ENCODE measurements around the gene PLPP1. TPM values are rescaled to one million over a fixed set of nuclear protein-coding genes. Genes with fewer than 3 reads are reported as not detected.

PLPP1 gene
- polyA plus RNA-seq, 1 of the 3 experiments (the other 2 are of a cell fraction) = 32.8 TPM

DNA sequence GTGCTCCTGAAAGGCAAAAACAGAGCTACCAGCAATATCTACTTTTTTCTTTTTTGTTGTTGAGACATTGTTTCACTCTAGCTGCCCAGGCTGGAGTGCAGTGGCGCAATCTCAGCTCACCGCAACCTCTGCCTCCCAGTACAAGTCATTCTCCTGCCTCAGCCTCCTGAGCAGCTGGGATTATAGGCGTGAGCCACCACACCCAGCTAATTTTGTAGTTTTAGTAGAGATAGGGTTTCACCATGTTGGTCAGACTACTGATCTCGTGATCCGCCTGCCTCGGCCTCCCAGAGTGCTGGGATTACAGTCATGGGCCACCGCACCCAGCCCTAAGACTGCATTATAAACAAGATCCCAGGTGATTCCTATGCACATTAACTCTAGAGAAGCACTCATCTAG is 17.0 kb downstream of the PLPP1 start:
- POLR2A ChIA-PET = no interaction called here
- peaks cover 12% of the 10 kb centered on the region; the same call in 1 of the 2 replicates for H4K20me1 ChIP-seq (ENCODE audit: insufficient read depth)
- no peaks in the 10 kb centered on the region for H3K27me3 ChIP-seq (ENCODE audit: insufficient read depth)
- no peak overlapping the region for H3K4me3 ChIP-seq (ENCODE audit: low read depth in 2 of 2, low read length in 1 of 2)
- DNase-seq = no peak
- no peaks in the 10 kb centered on the region for H3K9me3 ChIP-seq
- no peaks in the 10 kb centered on the region for H3K9me2 ChIP-seq
- H3K9ac ChIP-seq = no peak overlapping the region
- TF ChIP-seq MXI1 (IDR thresholded peaks at IDR 0.05; ENCODE audit: low read depth, low read length) = no peak
- no peak for TF ChIP-seq RAD21 (IDR thresholded peaks at IDR 0.05; ENCODE audit: low read length)
- TF ChIP-seq, protein P1, sequence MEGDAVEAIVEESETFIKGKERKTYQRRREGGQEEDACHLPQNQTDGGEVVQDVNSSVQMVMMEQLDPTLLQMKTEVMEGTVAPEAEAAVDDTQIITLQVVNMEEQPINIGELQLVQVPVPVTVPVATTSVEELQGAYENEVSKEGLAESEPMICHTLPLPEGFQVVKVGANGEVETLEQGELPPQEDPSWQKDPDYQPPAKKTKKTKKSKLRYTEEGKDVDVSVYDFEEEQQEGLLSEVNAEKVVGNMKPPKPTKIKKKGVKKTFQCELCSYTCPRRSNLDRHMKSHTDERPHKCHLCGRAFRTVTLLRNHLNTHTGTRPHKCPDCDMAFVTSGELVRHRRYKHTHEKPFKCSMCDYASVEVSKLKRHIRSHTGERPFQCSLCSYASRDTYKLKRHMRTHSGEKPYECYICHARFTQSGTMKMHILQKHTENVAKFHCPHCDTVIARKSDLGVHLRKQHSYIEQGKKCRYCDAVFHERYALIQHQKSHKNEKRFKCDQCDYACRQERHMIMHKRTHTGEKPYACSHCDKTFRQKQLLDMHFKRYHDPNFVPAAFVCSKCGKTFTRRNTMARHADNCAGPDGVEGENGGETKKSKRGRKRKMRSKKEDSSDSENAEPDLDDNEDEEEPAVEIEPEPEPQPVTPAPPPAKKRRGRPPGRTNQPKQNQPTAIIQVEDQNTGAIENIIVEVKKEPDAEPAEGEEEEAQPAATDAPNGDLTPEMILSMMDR (IDR thresholded peaks at IDR 0.05) = no peak
- no peak for TF ChIP-seq TAF1 (IDR thresholded peaks at IDR 0.05; ENCODE audit: borderline replicate concordance, low read depth, low read length)
- no peak for TF ChIP-seq EP300 (IDR thresholded peaks at IDR 0.05; ENCODE audit: borderline replicate concordance in 1 of 2, low read depth in 1 of 2, low read length in 1 of 2)
- no peak for TF ChIP-seq YY1 (IDR thresholded peaks at IDR 0.05; ENCODE audit: low read depth)
- TF ChIP-seq TEAD4 (IDR thresholded peaks at IDR 0.05; ENCODE audit: borderline replicate concordance, insufficient read depth) = no peak
- TF ChIP-seq, protein P2, sequence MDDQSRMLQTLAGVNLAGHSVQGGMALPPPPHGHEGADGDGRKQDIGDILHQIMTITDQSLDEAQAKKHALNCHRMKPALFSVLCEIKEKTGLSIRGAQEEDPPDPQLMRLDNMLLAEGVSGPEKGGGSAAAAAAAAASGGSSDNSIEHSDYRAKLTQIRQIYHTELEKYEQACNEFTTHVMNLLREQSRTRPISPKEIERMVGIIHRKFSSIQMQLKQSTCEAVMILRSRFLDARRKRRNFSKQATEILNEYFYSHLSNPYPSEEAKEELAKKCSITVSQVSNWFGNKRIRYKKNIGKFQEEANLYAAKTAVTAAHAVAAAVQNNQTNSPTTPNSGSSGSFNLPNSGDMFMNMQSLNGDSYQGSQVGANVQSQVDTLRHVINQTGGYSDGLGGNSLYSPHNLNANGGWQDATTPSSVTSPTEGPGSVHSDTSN (IDR thresholded peaks at IDR 0.05) = no peak
- no peak for TF ChIP-seq SIN3A (IDR thresholded peaks at IDR 0.05; ENCODE audit: borderline replicate concordance, low read depth, low read length)
- TF ChIP-seq FOXM1 (IDR thresholded peaks at IDR 0.05; ENCODE audit: low read depth) = no peak
- TF ChIP-seq GATA2 (CRISPR knock-in tag; IDR thresholded peaks at IDR 0.05) = no peak
- no peak for TF ChIP-seq JUND (IDR thresholded peaks at IDR 0.05)
- TF ChIP-seq, protein P3, sequence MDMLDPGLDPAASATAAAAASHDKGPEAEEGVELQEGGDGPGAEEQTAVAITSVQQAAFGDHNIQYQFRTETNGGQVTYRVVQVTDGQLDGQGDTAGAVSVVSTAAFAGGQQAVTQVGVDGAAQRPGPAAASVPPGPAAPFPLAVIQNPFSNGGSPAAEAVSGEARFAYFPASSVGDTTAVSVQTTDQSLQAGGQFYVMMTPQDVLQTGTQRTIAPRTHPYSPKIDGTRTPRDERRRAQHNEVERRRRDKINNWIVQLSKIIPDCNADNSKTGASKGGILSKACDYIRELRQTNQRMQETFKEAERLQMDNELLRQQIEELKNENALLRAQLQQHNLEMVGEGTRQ (IDR thresholded peaks at IDR 0.05; ENCODE audit: borderline replicate concordance, low read depth, low read length) = no peak
- TF ChIP-seq RCOR1 (IDR thresholded peaks at IDR 0.05; ENCODE audit: low read length) = no peak
- H2AFZ ChIP-seq (ENCODE audit: low read depth) = no peak overlapping the region
- no peaks in the 10 kb centered on the region for H3K36me3 ChIP-seq (replicated peaks in 1 of 2; ENCODE audit: control insufficient read depth in 1 of 2, insufficient read depth in 2 of 2, low read length in 1 of 2)
- no peaks in the 10 kb centered on the region for H3K4me1 ChIP-seq (ENCODE audit: control insufficient read depth in 1 of 2, insufficient read depth in 2 of 2, low read depth in 1 of 2, low read length in 1 of 2)
- H3K4me2 ChIP-seq = no peak overlapping the region
- CTCF ChIA-PET = interaction anchor here (1.5 kb wide), 1 partner anchor 42 kb away, joined by 3 read pairs; no protein-coding TSS in a partner anchor
- H3K79me2 ChIP-seq (ENCODE audit: insufficient read depth) = peaks cover 59% of the 10 kb centered on the region
- H3K27ac ChIP-seq (ENCODE audit: low read depth in 2 of 2, low read length in 1 of 2) = no peak overlapping the region
- WGBS (ENCODE audit: low lambda C conversion rate) = 98% methylated on average over 7 of the region's 7 CpGs
- no peaks in the 10 kb centered on the region for H3F3A ChIP-seq (replicated peaks; ENCODE audit: insufficient read depth)

DNA sequence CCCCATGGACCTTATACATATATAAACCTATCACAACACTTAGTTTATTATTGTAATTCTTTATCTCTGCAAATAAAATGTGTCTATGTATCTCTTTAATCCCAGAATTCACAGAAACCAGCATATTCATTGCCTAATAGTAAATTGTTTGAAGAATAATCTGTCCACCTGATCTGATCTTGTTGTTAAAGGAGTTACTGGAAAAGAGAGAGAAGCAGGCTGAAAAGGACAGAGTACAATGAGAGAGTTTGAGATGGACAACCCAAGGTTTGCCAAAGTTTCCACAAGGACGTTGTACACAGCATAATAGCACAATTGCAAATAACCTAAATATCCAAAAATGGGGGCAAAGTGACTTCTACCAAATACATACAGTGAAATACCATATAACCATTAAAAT is 23.8 kb downstream of the PLPP1 start:
- no peak overlapping the region for H3K4me2 ChIP-seq
- CTCF ChIA-PET = interaction anchor here (1.1 kb wide), 1 partner anchor 13 kb away, joined by 3 read pairs; no protein-coding TSS in a partner anchor
- TF ChIP-seq, protein P4, sequence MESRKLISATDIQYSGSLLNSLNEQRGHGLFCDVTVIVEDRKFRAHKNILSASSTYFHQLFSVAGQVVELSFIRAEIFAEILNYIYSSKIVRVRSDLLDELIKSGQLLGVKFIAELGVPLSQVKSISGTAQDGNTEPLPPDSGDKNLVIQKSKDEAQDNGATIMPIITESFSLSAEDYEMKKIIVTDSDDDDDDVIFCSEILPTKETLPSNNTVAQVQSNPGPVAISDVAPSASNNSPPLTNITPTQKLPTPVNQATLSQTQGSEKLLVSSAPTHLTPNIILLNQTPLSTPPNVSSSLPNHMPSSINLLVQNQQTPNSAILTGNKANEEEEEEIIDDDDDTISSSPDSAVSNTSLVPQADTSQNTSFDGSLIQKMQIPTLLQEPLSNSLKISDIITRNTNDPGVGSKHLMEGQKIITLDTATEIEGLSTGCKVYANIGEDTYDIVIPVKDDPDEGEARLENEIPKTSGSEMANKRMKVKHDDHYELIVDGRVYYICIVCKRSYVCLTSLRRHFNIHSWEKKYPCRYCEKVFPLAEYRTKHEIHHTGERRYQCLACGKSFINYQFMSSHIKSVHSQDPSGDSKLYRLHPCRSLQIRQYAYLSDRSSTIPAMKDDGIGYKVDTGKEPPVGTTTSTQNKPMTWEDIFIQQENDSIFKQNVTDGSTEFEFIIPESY (IDR thresholded peaks at IDR 0.05; ENCODE audit: borderline replicate concordance, low read depth) = no peak
- no peak for TF ChIP-seq ELF1 (IDR thresholded peaks at IDR 0.05)
- TF ChIP-seq FOSL2 (IDR thresholded peaks at IDR 0.05; ENCODE audit: borderline replicate concordance, low read depth) = no peak
- TF ChIP-seq, protein P1 (IDR thresholded peaks at IDR 0.05) = no peak
- no peak for TF ChIP-seq POLR2AphosphoS5 (IDR thresholded peaks at IDR 0.05; ENCODE audit: low read depth, low read length)
- TF ChIP-seq TCF12 (IDR thresholded peaks at IDR 0.05) = no peak
- TF ChIP-seq NRF1 (IDR thresholded peaks at IDR 0.05; ENCODE audit: low read depth, low read length) = no peak
- no peak for TF ChIP-seq GABPA (IDR thresholded peaks at IDR 0.05; ENCODE audit: low read depth)
- no peak for TF ChIP-seq TEAD4 (IDR thresholded peaks at IDR 0.05; ENCODE audit: borderline replicate concordance, insufficient read depth)
- TF ChIP-seq CHD2 (IDR thresholded peaks at IDR 0.05; ENCODE audit: low read length, partially characterized antibody) = no peak
- no peak for TF ChIP-seq SIN3A (IDR thresholded peaks at IDR 0.05; ENCODE audit: borderline replicate concordance, low read depth, low read length)

More for the DNA sequence above, 23.8 kb downstream of the PLPP1 start:
- Histone ChIP-seq H3K9me2 (no peaks in the 10 kb centered on the region), H3K4me1 (ENCODE audit: control insufficient read depth in 1 of 2, insufficient read depth in 2 of 2, low read depth in 1 of 2, low read length in 1 of 2) (no peaks in the 10 kb centered on the region), H3K27ac (ENCODE audit: low read depth in 2 of 2, low read length in 1 of 2) (no peak overlapping the region), H3K9ac (no peak overlapping the region), H2AFZ (ENCODE audit: low read depth) (no peak overlapping the region), H3F3A (replicated peaks; ENCODE audit: insufficient read depth) (peaks cover 3% of the 10 kb centered on the region), H3K4me3 (ENCODE audit: low read depth in 2 of 2, low read length in 1 of 2) (no peak overlapping the region), H3K79me2 (ENCODE audit: insufficient read depth) (peaks cover 53% of the 10 kb centered on the region), H4K20me1 (ENCODE audit: insufficient read depth) (peaks cover 10% of the 10 kb centered on the region; the same call in 1 of the 2 replicates), H3K9me3 (no peaks in the 10 kb centered on the region), H3K36me3 (replicated peaks in 1 of 2; ENCODE audit: control insufficient read depth in 1 of 2, insufficient read depth in 2 of 2, low read length in 1 of 2) (no peaks in the 10 kb centered on the region), H3K27me3 (ENCODE audit: insufficient read depth) (no peaks in the 10 kb centered on the region)
- POLR2A ChIA-PET = no interaction called here
- DNase-seq = no peak
- 100% methylated on average over 1 of the region's 1 CpG for WGBS (ENCODE audit: low lambda C conversion rate)

Measured in SK-N-SH (cell line).